Panc1 (cell line): ENCODE data around the gene SYNPR.

ENCODE experiments used
- CTCF ChIP-seq: fragments of 450-650 bp; IDR thresholded peaks from 2 replicates; pipeline ENCODE4 v1.5.1; 2017; ENCODE audit warnings: mild to moderate bottlenecking
- POLR2AphosphoS5 ChIP-seq: IDR thresholded peaks from 2 replicates; pipeline ENCODE4 v1.6.1; 2012; ENCODE audit warnings: mild to moderate bottlenecking, low read depth, low read length, moderate library complexity
- REST ChIP-seq, 2 experiments: IDR thresholded peaks; 2 replicates each; pipeline ENCODE4 v1.6.1; 2011 to 2012; ENCODE audit warnings: low read depth in 2 of 2, control low read depth in 1 of 2, low read length in 1 of 2, mild to moderate bottlenecking in 1 of 2, moderate library complexity in 1 of 2; ENCODE audit not compliant: insufficient read depth in 1 of 2
- TCF7L2 ChIP-seq: IDR thresholded peaks from 2 replicates; pipeline ENCODE4 v1.6.1; 2011; ENCODE audit warnings: mild to moderate bottlenecking, low read depth, low read length, inconsistent platforms

- no peak for TF ChIP-seq CTCF
- no peak for TF ChIP-seq REST (IDR thresholded peaks at IDR 0.05; ENCODE audit: insufficient read depth in 1 of 2, low read depth in 2 of 2, low read length in 1 of 2)
- no peak for TF ChIP-seq POLR2AphosphoS5
- no peak for TF ChIP-seq TCF7L2
Measured at GRCh38 chr3:63264716-63265115, 13.4 kb upstream of the SYNPR start.
